GM12878 (cell line): ENCODE measurements around the gene KLHDC1. TPM values are rescaled to one million over a fixed set of nuclear protein-coding genes. Genes with fewer than 3 reads are reported as not detected.
"Not testable (repeated sequence)": the region's sequence is repeated elsewhere in the genome, so short reads cannot be mapped to it uniquely, and the experiment has no call there.

Experiments used
- ATAC-seq: fragments of 200-7000 bp; cut with Tn5 transposase; 3 replicates; pipeline ENCODE4 v1.9.1; 2020; ENCODE audit warnings: mild to moderate bottlenecking, moderate library complexity
- BruUV-seq: library from RNA; stranded (reverse); fragments of 400-500 nt; replicated peaks from 2 replicates; lab custom pipeline; 2021; lab: Mats Ljungman, UMichigan
- CTCF ChIA-PET: fragments of 300-600 bp; sonication (Branson Sonifier 250); formaldehyde crosslinking; extraction: SDS; loops from one replicate; lab custom pipeline; 2021; ENCODE audit warnings: inconsistent platforms; lab: Yijun Ruan, JAX
- POLR2A ChIA-PET: fragments of 350-600 bp; formaldehyde crosslinking; extraction: SDS; loops from one replicate; lab custom pipeline; 2021; ENCODE audit warnings: inconsistent platforms; lab: Charles Lee
- RAD21 ChIA-PET: fragments of 300-600 bp; sonication (Branson Sonifier 250); formaldehyde crosslinking; loops from one replicate; lab custom pipeline; 2023; ENCODE audit warnings: antibody characterized with exemption; ENCODE audit not compliant: unreplicated experiment; lab: Charles Lee
- SMC1A ChIA-PET: fragments of 300-600 bp; sonication (Branson Sonifier 250); formaldehyde crosslinking; loops from one replicate; lab custom pipeline; 2023; ENCODE audit not compliant: unreplicated experiment, uncharacterized antibody; lab: Charles Lee
- DNase-seq: peaks from one replicate; pipeline ENCODE4 v3.0.0-alpha.2; 2011; ENCODE audit warnings: low read depth, low spot score
- FAIRE-seq: peaks from 3 replicates; lab custom pipeline; 2011; peaks lifted over from hg19 to GRCh38; lab: Jason Lieb, UNC
- H2AFZ ChIP-seq: 2 replicates; pipeline ENCODE4 v1.6.0; 2011; ENCODE audit warnings: low read depth, low read length, control low read depth; ENCODE audit not compliant: control insufficient read depth
- H3K27ac ChIP-seq: 2 replicates; pipeline ENCODE4 v1.5.1; 2011; ENCODE audit warnings: control low read depth; ENCODE audit not compliant: control insufficient read depth, insufficient read depth
- H3K27me3 ChIP-seq, 2 experiments: replicated peaks in 1 of 2; 2 replicates each; pipeline versions ENCODE4 v1.6.0 to v1.6.1; 2011; ENCODE audit warnings: low read length in 1 of 2; ENCODE audit not compliant: control insufficient read depth in 2 of 2, insufficient read depth in 2 of 2
- H3K36me3 ChIP-seq, 2 experiments: 2 replicates each; pipeline ENCODE4 v1.5.1; 2011; ENCODE audit warnings: low read length in 1 of 2; ENCODE audit not compliant: control insufficient read depth in 2 of 2, insufficient read depth in 2 of 2
- H3K4me1 ChIP-seq: 2 replicates; pipeline ENCODE4 v1.6.1; 2011; ENCODE audit warnings: mild to moderate bottlenecking, low read length, moderate library complexity, mixed read lengths; ENCODE audit not compliant: control insufficient read depth, insufficient read depth
- H3K4me2 ChIP-seq: 2 replicates; pipeline ENCODE4 v1.6.0; 2011; ENCODE audit warnings: control low read depth; ENCODE audit not compliant: control insufficient read depth, insufficient read depth
- H3K4me3 ChIP-seq: fragments of 200-600 bp; sonication (generic); 2 replicates; pipeline ENCODE4 v1.5.1; 2016
- H3K79me2 ChIP-seq: 2 replicates; pipeline ENCODE4 v1.6.0; 2011; ENCODE audit warnings: low read length; ENCODE audit not compliant: control insufficient read depth, insufficient read depth
- H3K9ac ChIP-seq: 2 replicates; pipeline ENCODE4 v1.8.0; 2011; ENCODE audit warnings: low read length, control low read depth, mixed read lengths; ENCODE audit not compliant: control insufficient read depth, insufficient read depth
- H3K9me3 ChIP-seq: replicated peaks from 3 replicates; pipeline ENCODE4 v1.5.1; 2011; ENCODE audit warnings: mild to moderate bottlenecking, low read length; ENCODE audit not compliant: control insufficient read depth, insufficient read depth
- H4K20me1 ChIP-seq: 2 replicates; pipeline ENCODE4 v1.6.0; 2011; ENCODE audit not compliant: control insufficient read depth, insufficient read depth
- ATF3 ChIP-seq: IDR thresholded peaks from 2 replicates; pipeline ENCODE4 v1.6.1; 2011; ENCODE audit warnings: low read depth, mild to moderate bottlenecking, low read length, moderate library complexity, borderline replicate concordance; ENCODE audit errors: extremely low read depth
- HDAC2 ChIP-seq: fragments of 200-600 bp; sonication (generic); IDR thresholded peaks from 2 replicates; pipeline ENCODE4 v1.6.1; 2017
- IKZF2 ChIP-seq, 2 experiments: fragments of 450-650 bp; IDR thresholded peaks; 2 replicates each; pipeline ENCODE4 v1.6.1; 2017; ENCODE audit warnings: mild to moderate bottlenecking in 2 of 2, moderate library complexity in 2 of 2
- STAT1 ChIP-seq: fragments of 450-650 bp; conservative IDR thresholded peaks from 2 replicates; pipeline ENCODE4 v1.6.1; 2014; ENCODE audit warnings: antibody characterized with exemption, mild to moderate bottlenecking
- WRNIP1 ChIP-seq: IDR thresholded peaks from 2 replicates; pipeline ENCODE4 v1.6.1; 2011; ENCODE audit warnings: low read depth, low read length, improper control_type of control experiment, borderline replicate concordance
- ZNF217 ChIP-seq: fragments of 450-650 bp; IDR thresholded peaks from 2 replicates; pipeline ENCODE4 v1.6.1; 2017; ENCODE audit warnings: antibody characterized with exemption, mild to moderate bottlenecking
- WGBS: methylation state at CpG from one replicate; pipeline ENCODE4 v1.1.6; 2016; ENCODE audit warnings: low lambda C conversion rate; ENCODE audit not compliant: insufficient replicate concordance, insufficient coverage; ENCODE audit errors: missing lambda C conversion rate; 5-methylcytosine and 5-hydroxymethylcytosine counted together
- in situ Hi-C: fragments of 300-500 bp; cut with MboI; formaldehyde crosslinking; loops from 9 replicates; pipeline ENCODE4 v1.14.3; 2018; ENCODE audit warnings: mixed read lengths
- intact Hi-C: fragments of 100-400 bp; cut with micrococcal nuclease; formaldehyde crosslinking; loops from one replicate; pipeline ENCODE4 v1.14.2; 2022; ENCODE audit not compliant: unreplicated experiment
- polyA plus RNA-seq, 11 experiments: library from polyadenylated mRNA; depleted of rRNA in 4 of 11; unstranded in 6 of 11; stranded (reverse) in 5 of 11; fragments of >200 nt; fragmentation: Nextera tagmentation in 4 of 11; fragmentation: Illumina TruSeq in 1 of 11; extraction: Ambion mirVana in 4 of 11; extraction: Trizol in 1 of 11; gene quantifications; 1 replicate in 1 of 11; 2 replicates in 10 of 11; pipeline versions ENCODE4 v1.2.1 to v1.2.3, GENCODE V29; 2011 to 2016; ENCODE audit warnings: inconsistent platforms in 2 of 11, missing spikeins in 2 of 11, low read depth in 1 of 11
- total RNA-seq, 4 experiments: library from RNA; depleted of rRNA in 3 of 4; stranded (reverse); fragments of >200 nt in 3 of 4; fragmentation: Illumina TruSeq in 1 of 4; extraction: Trizol in 1 of 4; gene quantifications; 2 replicates each; pipeline versions ENCODE4 v1.2.1 to v1.2.3, GENCODE V29; 2013 to 2021
- TF ChIP-seq, protein P1 (sequence below): IDR thresholded peaks from 2 replicates; pipeline ENCODE4 v1.6.1; 2012; ENCODE audit warnings: improper control_type of control experiment, low read depth, low read length; ENCODE audit not compliant: insufficient replicate concordance
- TF ChIP-seq, protein P2 (sequence below): fragments of 450-650 bp; IDR thresholded peaks from 2 replicates; pipeline ENCODE4 v1.6.1; 2017; ENCODE audit warnings: mild to moderate bottlenecking, low read depth, inconsistent platforms; ENCODE audit not compliant: poor library complexity, severe bottlenecking

KLHDC1 gene
- total and polyA plus RNA-seq, 10 of the 15 experiments (the other 5 are each of a cell fraction or from before 2014, with no cell fraction given): 0.22 to 0.98 (median 0.55) TPM

DNA sequence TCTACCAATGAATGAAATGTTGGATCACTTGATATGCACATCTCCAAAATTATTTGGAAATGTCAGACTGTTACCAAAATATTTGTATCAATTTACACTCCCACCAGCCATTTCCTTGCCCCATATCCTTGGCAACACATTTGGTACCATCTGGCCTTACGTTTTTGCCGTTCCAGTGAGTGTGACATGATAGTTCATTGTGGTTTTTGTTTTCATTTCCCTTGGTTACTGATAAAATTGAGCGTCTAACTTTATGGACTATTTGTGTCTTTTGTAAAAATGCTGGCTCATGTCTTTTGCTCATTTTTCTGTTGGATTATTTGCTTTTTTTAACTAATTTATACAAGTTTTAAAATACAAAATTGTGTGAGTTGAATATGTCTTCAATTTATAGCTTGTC, 11.0 kb downstream of the KLHDC1 start (continued):
- TF ChIP-seq, protein P1, sequence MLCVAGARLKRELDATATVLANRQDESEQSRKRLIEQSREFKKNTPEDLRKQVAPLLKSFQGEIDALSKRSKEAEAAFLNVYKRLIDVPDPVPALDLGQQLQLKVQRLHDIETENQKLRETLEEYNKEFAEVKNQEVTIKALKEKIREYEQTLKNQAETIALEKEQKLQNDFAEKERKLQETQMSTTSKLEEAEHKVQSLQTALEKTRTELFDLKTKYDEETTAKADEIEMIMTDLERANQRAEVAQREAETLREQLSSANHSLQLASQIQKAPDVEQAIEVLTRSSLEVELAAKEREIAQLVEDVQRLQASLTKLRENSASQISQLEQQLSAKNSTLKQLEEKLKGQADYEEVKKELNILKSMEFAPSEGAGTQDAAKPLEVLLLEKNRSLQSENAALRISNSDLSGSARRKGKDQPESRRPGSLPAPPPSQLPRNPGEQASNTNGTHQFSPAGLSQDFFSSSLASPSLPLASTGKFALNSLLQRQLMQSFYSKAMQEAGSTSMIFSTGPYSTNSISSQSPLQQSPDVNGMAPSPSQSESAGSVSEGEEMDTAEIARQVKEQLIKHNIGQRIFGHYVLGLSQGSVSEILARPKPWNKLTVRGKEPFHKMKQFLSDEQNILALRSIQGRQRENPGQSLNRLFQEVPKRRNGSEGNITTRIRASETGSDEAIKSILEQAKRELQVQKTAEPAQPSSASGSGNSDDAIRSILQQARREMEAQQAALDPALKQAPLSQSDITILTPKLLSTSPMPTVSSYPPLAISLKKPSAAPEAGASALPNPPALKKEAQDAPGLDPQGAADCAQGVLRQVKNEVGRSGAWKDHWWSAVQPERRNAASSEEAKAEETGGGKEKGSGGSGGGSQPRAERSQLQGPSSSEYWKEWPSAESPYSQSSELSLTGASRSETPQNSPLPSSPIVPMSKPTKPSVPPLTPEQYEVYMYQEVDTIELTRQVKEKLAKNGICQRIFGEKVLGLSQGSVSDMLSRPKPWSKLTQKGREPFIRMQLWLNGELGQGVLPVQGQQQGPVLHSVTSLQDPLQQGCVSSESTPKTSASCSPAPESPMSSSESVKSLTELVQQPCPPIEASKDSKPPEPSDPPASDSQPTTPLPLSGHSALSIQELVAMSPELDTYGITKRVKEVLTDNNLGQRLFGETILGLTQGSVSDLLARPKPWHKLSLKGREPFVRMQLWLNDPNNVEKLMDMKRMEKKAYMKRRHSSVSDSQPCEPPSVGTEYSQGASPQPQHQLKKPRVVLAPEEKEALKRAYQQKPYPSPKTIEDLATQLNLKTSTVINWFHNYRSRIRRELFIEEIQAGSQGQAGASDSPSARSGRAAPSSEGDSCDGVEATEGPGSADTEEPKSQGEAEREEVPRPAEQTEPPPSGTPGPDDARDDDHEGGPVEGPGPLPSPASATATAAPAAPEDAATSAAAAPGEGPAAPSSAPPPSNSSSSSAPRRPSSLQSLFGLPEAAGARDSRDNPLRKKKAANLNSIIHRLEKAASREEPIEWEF: no peak
- TF ChIP-seq, protein P2, sequence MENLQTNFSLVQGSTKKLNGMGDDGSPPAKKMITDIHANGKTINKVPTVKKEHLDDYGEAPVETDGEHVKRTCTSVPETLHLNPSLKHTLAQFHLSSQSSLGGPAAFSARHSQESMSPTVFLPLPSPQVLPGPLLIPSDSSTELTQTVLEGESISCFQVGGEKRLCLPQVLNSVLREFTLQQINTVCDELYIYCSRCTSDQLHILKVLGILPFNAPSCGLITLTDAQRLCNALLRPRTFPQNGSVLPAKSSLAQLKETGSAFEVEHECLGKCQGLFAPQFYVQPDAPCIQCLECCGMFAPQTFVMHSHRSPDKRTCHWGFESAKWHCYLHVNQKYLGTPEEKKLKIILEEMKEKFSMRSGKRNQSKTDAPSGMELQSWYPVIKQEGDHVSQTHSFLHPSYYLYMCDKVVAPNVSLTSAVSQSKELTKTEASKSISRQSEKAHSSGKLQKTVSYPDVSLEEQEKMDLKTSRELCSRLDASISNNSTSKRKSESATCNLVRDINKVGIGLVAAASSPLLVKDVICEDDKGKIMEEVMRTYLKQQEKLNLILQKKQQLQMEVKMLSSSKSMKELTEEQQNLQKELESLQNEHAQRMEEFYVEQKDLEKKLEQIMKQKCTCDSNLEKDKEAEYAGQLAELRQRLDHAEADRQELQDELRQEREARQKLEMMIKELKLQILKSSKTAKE: no peak
- TF ChIP-seq IKZF2 (IDR thresholded peaks at IDR 0.05) (no peak), WRNIP1 (no peak), HDAC2 (no peak), ATF3 (no peak), ZNF217 (no peak), STAT1 (no peak)

DNA sequence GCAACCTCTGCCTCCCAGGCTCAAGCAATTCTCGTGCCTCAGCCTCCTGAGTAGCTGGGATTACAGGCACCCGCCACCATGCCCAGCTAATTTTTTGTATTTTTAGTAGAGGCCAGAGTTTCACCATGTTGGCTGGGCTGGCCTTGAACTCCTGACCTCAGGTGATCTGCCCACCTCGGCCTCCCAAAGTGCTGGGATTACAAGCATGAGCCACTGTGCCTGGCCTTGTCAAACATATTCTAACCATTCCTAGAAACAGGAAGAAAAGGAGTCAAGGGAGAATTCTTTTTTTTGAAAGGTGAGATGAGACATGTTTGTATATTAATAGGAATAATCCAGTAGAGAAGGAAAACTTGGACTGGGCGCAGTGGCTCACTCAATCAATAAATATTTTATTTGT, 11.6 kb downstream of the KLHDC1 start:
- H3K27ac ChIP-seq, H3K9me3 ChIP-seq, DNase-seq, ATAC-seq, H3K4me2 ChIP-seq, BruUV-seq, POLR2A ChIA-PET, H3K79me2 ChIP-seq, SMC1A ChIA-PET, H3K27me3 ChIP-seq, H4K20me1 ChIP-seq, H3K4me3 ChIP-seq, H3K9ac ChIP-seq, FAIRE-seq, in situ Hi-C loops, H3K4me1 ChIP-seq, intact Hi-C loops, H3K36me3 ChIP-seq, H2AFZ ChIP-seq: not testable (repeated sequence)
- WGBS: 66% methylated on average over 4 of the region's 4 CpGs
- ChIA-PET RAD21 (interaction anchor here (0.7 kb wide), 1 partner anchor 1120 kb away, joined by 4 read pairs; no protein-coding TSS in a partner anchor), CTCF (interaction anchor here (0.6 kb wide), 1 partner anchor 1260 kb away, joined by 3 read pairs; no protein-coding TSS in a partner anchor)

DNA sequence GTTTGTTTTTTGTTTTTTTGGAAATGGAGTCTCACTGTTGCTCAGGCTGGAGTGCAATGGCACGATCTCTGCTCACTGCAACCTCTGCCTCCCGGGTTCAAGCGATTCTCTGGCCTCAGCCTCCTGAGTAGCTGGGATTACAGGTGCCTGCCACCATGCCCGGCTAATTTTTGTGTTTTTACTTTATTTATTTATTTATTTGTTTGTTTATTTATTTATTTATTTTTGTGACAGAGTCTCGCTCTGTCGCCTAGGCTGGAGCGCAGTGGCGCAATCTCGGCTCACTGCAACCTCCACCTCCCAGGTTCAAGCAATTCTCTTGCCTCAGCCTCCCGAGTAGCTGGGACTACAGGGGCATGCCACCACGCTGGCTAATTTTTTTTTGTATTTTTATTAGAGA, 18.1 kb downstream of the KLHDC1 start:
- H3K27ac ChIP-seq, FAIRE-seq, CTCF ChIA-PET, intact Hi-C loops, H3K4me1 ChIP-seq, POLR2A ChIA-PET, H3K9ac ChIP-seq, H3K4me3 ChIP-seq, ATAC-seq, H3K36me3 ChIP-seq, H3K4me2 ChIP-seq, BruUV-seq, H2AFZ ChIP-seq, H3K9me3 ChIP-seq, H3K27me3 ChIP-seq, H3K79me2 ChIP-seq, in situ Hi-C loops, DNase-seq, SMC1A ChIA-PET, H4K20me1 ChIP-seq: not testable (repeated sequence)
- RAD21 ChIA-PET: interaction anchor here (0.7 kb wide), 1 partner anchor 56 kb away, joined by 3 read pairs; no protein-coding TSS in a partner anchor
- 85% methylated on average over 11 of the region's 11 CpGs for WGBS
